ENCODE measurements around the gene DMAC2.

GRCh38 chr19:41436674-41436951 is 3.1 kb downstream of the DMAC2 start:
- TF ChIP-seq CTCF (IDR thresholded peaks at IDR 0.05; ENCODE audit: insufficient read depth, low read depth, low read length) (no peak), EZH2 (IDR thresholded peaks at IDR 0.05; ENCODE audit: insufficient read depth, low read length) (no peak)
